OCI-LY7 (cell line): Measurements from ENCODE around the gene KCND3. TPM values are rescaled to one million over a fixed set of nuclear protein-coding genes. Genes with fewer than 3 reads are reported as not detected.

ENCODE experiments used
- BruUV-seq: library from RNA; stranded (reverse); fragments of 400-500 nt; replicated peaks from 2 replicates; lab custom pipeline; 2021; lab: Mats Ljungman, UMichigan
- CTCF ChIA-PET: fragments of 300-600 bp; sonication (Branson Sonifier 250); formaldehyde crosslinking; loops from one replicate; lab custom pipeline; 2022; ENCODE audit warnings: antibody characterized with exemption; ENCODE audit not compliant: unreplicated experiment; lab: Charles Lee
- POLR2A ChIA-PET: fragments of 300-600 bp; sonication (Branson Sonifier 250); formaldehyde crosslinking; loops from one replicate; lab custom pipeline; 2022; ENCODE audit warnings: antibody characterized with exemption; lab: Charles Lee
- DNase-seq: peaks from one replicate; pipeline ENCODE4 v3.0.0-alpha.2; 2015; ENCODE audit warnings: low spot score
- H2AFZ ChIP-seq: fragments of 200-600 bp; sonication (generic), shearing (Covaris generic); 2 replicates; pipeline ENCODE4 v1.6.1; 2014; ENCODE audit warnings: mild to moderate bottlenecking, antibody characterized with exemption, low read length, moderate library complexity
- H3K27ac ChIP-seq: fragments of 200-600 bp; sonication (generic); 2 replicates; pipeline ENCODE4 v1.5.1; 2014; ENCODE audit warnings: mixed run types, low read depth, mild to moderate bottlenecking, moderate library complexity, low read length, inconsistent platforms; ENCODE audit not compliant: poor library complexity, severe bottlenecking
- H3K36me3 ChIP-seq: fragments of 200-600 bp; sonication (generic); 2 replicates; pipeline ENCODE4 v1.6.1; 2014; ENCODE audit warnings: mild to moderate bottlenecking, antibody characterized with exemption, low read length, moderate library complexity, mixed read lengths; ENCODE audit not compliant: insufficient read depth
- H3K4me1 ChIP-seq: fragments of 200-600 bp; sonication (generic); 2 replicates; pipeline ENCODE4 v1.5.1; 2014; ENCODE audit warnings: mild to moderate bottlenecking, low read length; ENCODE audit not compliant: insufficient read depth, poor library complexity, severe bottlenecking
- H3K4me2 ChIP-seq: fragments of 200-600 bp; sonication (generic); 2 replicates; pipeline ENCODE4 v1.6.1; 2014; ENCODE audit warnings: mild to moderate bottlenecking, low read length
- H3K4me3 ChIP-seq: fragments of 200-600 bp; sonication (generic); 2 replicates; pipeline ENCODE4 v1.5.1; 2014; ENCODE audit warnings: mild to moderate bottlenecking, low read depth, low read length; ENCODE audit not compliant: poor library complexity, severe bottlenecking
- H3K79me2 ChIP-seq: fragments of 200-600 bp; sonication (generic); 2 replicates; pipeline ENCODE4 v1.6.1; 2016; ENCODE audit warnings: low read depth, mild to moderate bottlenecking, low read length, moderate library complexity, mixed read lengths; ENCODE audit not compliant: insufficient read depth
- H3K9me2 ChIP-seq: fragments of 200-600 bp; sonication (generic); 2 replicates; pipeline ENCODE4 v1.6.1; 2016; ENCODE audit warnings: mild to moderate bottlenecking, low read length, mixed read lengths; ENCODE audit not compliant: insufficient read depth
- H3K9me3 ChIP-seq: fragments of 200-600 bp; sonication (generic); 2 replicates; pipeline ENCODE4 v1.6.1; 2014; ENCODE audit warnings: mild to moderate bottlenecking, mixed run types, low read length, mixed read lengths
- H4K20me1 ChIP-seq: fragments of 200-600 bp; sonication (generic); 2 replicates; pipeline ENCODE4 v1.6.1; 2014; ENCODE audit warnings: mild to moderate bottlenecking, antibody characterized with exemption, low read length, moderate library complexity, mixed read lengths; ENCODE audit not compliant: insufficient read depth
- EZH2phosphoT487 ChIP-seq: fragments of 200-600 bp; sonication (generic); IDR thresholded peaks from 2 replicates; pipeline ENCODE4 v1.6.1; 2018; ENCODE audit warnings: low read depth, borderline replicate concordance, mild to moderate bottlenecking, mixed run types, antibody characterized with exemption, low read length, moderate library complexity, mixed read lengths
- intact Hi-C: fragments of 100-400 bp; cut with micrococcal nuclease; formaldehyde crosslinking; loops from one replicate; pipeline ENCODE4 v1.10.0; 2022; ENCODE audit not compliant: unreplicated experiment
- total RNA-seq, 2 experiments: library from RNA; depleted of rRNA in 1 of 2; stranded (reverse); fragments of >200 nt in 1 of 2; shearing (Covaris generic) in 1 of 2; gene quantifications; 2 replicates each; pipeline ENCODE4 v1.2.3, GENCODE V29; 2014 to 2022
- TF ChIP-seq, protein P1 (sequence below): fragments of 200-600 bp; sonication (generic); conservative IDR thresholded peaks from 2 replicates; pipeline ENCODE4 v1.5.1; 2014; ENCODE audit warnings: mild to moderate bottlenecking, antibody characterized with exemption, low read length, moderate library complexity, mixed read lengths

KCND3 gene
- total RNA-seq, 2 experiments from 2014 or later: not detected

DNA sequence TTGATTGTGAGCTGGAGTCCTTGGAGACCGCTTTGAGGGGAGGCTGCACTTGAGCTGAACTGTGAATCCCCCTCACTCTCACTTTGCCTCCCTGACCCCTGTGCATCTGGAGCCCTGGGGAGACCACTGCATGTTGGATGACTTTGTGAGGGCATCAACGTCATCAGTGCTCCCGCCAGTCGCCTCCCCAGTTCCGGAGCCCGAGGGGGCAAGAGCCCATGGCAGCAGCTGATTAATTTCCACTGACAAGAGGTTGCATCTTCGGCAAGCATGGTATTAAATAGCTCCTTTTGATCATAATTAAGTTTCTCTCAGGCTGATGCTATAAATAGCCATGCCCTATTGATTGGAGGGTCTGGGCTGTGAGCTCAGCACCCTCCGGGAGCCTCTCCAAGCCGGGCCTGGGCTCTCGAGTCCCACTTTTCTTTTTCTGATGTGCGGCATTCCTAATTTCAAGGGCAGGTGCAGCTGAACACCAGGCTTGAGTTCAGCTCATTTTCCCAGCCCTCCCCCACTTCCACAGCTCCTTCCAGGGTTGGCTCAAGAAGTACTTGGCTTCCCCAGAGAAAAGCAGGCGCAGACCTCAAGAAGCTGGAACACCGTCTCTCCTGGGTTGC, 33.2 kb downstream of the KCND3 start:
- H3K4me1 ChIP-seq: no peaks in the 10 kb centered on the region
- H3K9me3 ChIP-seq: no peaks in the 10 kb centered on the region
- no TSS peak for BruUV-seq
- no peak overlapping the region for H3K4me2 ChIP-seq
- TF ChIP-seq EZH2phosphoT487: no peak
- TF ChIP-seq, protein P1, sequence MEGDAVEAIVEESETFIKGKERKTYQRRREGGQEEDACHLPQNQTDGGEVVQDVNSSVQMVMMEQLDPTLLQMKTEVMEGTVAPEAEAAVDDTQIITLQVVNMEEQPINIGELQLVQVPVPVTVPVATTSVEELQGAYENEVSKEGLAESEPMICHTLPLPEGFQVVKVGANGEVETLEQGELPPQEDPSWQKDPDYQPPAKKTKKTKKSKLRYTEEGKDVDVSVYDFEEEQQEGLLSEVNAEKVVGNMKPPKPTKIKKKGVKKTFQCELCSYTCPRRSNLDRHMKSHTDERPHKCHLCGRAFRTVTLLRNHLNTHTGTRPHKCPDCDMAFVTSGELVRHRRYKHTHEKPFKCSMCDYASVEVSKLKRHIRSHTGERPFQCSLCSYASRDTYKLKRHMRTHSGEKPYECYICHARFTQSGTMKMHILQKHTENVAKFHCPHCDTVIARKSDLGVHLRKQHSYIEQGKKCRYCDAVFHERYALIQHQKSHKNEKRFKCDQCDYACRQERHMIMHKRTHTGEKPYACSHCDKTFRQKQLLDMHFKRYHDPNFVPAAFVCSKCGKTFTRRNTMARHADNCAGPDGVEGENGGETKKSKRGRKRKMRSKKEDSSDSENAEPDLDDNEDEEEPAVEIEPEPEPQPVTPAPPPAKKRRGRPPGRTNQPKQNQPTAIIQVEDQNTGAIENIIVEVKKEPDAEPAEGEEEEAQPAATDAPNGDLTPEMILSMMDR: no peak
- H2AFZ ChIP-seq: no peak overlapping the region
- no peak overlapping the region for H3K4me3 ChIP-seq
- H3K9me2 ChIP-seq: no peaks in the 10 kb centered on the region
- H3K27ac ChIP-seq: no peak overlapping the region
- H3K79me2 ChIP-seq: no peaks in the 10 kb centered on the region
- intact Hi-C loops: no loop called here
- no peaks in the 10 kb centered on the region for H4K20me1 ChIP-seq
- CTCF ChIA-PET: no interaction called here
- no peak for DNase-seq
- POLR2A ChIA-PET: no interaction called here
- H3K36me3 ChIP-seq: no peaks in the 10 kb centered on the region

DNA sequence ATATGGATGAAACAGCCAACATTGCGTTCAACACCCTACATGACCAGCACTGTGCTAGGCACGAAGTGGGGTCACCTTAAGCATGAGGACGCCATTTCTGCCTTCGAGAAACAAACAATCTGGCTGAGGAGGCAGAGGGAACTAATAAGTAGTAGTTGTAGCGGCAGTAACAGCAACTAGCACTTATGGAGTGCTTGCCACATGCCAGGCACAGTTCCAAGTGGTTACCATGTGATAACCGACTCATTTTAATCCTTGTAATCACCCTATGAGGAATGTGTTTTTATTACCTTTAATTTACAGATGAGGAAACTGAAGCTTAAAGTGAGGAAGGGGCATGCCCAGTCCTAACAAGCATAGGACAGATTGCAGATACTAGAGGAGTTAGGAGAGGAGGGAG, 33.7 kb downstream of the KCND3 start:
- DNase-seq: no peak
- H4K20me1 ChIP-seq: no peaks in the 10 kb centered on the region
- ChIA-PET CTCF (no interaction called here), POLR2A (no interaction called here)
- H3K4me3 ChIP-seq: no peak overlapping the region
- H3K9me2 ChIP-seq: no peaks in the 10 kb centered on the region
- no peaks in the 10 kb centered on the region for H3K4me1 ChIP-seq
- H3K27ac ChIP-seq: no peak overlapping the region
- H3K9me3 ChIP-seq: no peaks in the 10 kb centered on the region
- BruUV-seq: no TSS peak
- TF ChIP-seq EZH2phosphoT487: no peak
- TF ChIP-seq, protein P1: no peak
- no peak overlapping the region for H3K4me2 ChIP-seq
- no peaks in the 10 kb centered on the region for H3K79me2 ChIP-seq
- intact Hi-C loops: no loop called here
- no peak overlapping the region for H2AFZ ChIP-seq
- no peaks in the 10 kb centered on the region for H3K36me3 ChIP-seq

DNA sequence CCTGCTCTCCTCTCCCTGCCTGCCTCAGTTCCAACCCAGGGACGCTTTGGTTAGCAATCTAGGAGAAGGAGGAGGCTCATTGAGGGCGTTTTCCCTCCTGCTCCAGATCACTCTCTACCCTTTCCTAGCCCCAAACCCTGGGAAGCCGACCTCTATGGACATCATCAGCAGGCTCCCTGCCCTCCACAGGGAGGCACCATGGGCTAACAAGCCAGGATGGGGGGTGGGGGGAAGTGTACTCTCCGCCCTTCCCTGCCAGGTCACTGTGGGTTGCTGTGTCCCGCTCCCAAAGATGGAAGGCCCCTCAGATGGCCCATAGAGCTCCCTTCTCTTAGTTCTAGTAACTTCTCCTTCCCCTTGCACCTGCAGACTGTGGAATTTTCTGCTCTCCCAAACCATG, 35.7 kb downstream of the KCND3 start:
- intact Hi-C loops: no loop called here
- H3K27ac ChIP-seq: no peak overlapping the region
- no peaks in the 10 kb centered on the region for H4K20me1 ChIP-seq
- H3K4me3 ChIP-seq: no peak overlapping the region
- H3K79me2 ChIP-seq: no peaks in the 10 kb centered on the region
- no peaks in the 10 kb centered on the region for H3K9me3 ChIP-seq
- ChIA-PET CTCF (no interaction called here), POLR2A (no interaction called here)
- no peak for DNase-seq
- H3K4me1 ChIP-seq: no peaks in the 10 kb centered on the region
- TF ChIP-seq EZH2phosphoT487: no peak
- TF ChIP-seq, protein P1: no peak
- H2AFZ ChIP-seq: no peak overlapping the region
- H3K9me2 ChIP-seq: no peaks in the 10 kb centered on the region
- BruUV-seq: no TSS peak
- H3K36me3 ChIP-seq: no peaks in the 10 kb centered on the region
- H3K4me2 ChIP-seq: no peak overlapping the region
